Measurements from ENCODE around the gene TBX2. TPM values are rescaled to one million over a fixed set of nuclear protein-coding genes. Genes with fewer than 3 reads are reported as not detected.

TBX2 gene
- total and polyA plus RNA-seq, 2 of the 13 experiments (the other 11 are each of a cell fraction or from before 2014, with no cell fraction given): 2.8 to 15.3 TPM

- TF ChIP-seq ZNF646 (CRISPR knock-in tag; IDR thresholded peaks at IDR 0.05) (no peak), ZFY (CRISPR knock-in tag; IDR thresholded peaks at IDR 0.05) (peak; percentile 5; the same call in 1 of the 2 replicates), ZNF234 (CRISPR knock-in tag; conservative IDR thresholded peaks at IDR 0.05) (no peak), SALL1 (CRISPR knock-in tag; IDR thresholded peaks at IDR 0.05) (no peak), ZNF570 (CRISPR knock-in tag; IDR thresholded peaks at IDR 0.05; ENCODE audit: borderline replicate concordance) (no peak), ARNT2 (CRISPR knock-in tag; IDR thresholded peaks at IDR 0.05; ENCODE audit: low read depth) (0 out of 2 replicates have a peak, but pooled peaks have one; percentile 5), SETDB1 (CRISPR knock-in tag; IDR thresholded peaks at IDR 0.05; ENCODE audit: borderline replicate concordance) (peak; percentile 7; the same call in 1 of the 2 replicates), CC2D1A (CRISPR knock-in tag; IDR thresholded peaks at IDR 0.05) (no peak), ZNF33B (CRISPR knock-in tag; IDR thresholded peaks at IDR 0.05) (no peak)
- TF ChIP-seq, protein P1, sequence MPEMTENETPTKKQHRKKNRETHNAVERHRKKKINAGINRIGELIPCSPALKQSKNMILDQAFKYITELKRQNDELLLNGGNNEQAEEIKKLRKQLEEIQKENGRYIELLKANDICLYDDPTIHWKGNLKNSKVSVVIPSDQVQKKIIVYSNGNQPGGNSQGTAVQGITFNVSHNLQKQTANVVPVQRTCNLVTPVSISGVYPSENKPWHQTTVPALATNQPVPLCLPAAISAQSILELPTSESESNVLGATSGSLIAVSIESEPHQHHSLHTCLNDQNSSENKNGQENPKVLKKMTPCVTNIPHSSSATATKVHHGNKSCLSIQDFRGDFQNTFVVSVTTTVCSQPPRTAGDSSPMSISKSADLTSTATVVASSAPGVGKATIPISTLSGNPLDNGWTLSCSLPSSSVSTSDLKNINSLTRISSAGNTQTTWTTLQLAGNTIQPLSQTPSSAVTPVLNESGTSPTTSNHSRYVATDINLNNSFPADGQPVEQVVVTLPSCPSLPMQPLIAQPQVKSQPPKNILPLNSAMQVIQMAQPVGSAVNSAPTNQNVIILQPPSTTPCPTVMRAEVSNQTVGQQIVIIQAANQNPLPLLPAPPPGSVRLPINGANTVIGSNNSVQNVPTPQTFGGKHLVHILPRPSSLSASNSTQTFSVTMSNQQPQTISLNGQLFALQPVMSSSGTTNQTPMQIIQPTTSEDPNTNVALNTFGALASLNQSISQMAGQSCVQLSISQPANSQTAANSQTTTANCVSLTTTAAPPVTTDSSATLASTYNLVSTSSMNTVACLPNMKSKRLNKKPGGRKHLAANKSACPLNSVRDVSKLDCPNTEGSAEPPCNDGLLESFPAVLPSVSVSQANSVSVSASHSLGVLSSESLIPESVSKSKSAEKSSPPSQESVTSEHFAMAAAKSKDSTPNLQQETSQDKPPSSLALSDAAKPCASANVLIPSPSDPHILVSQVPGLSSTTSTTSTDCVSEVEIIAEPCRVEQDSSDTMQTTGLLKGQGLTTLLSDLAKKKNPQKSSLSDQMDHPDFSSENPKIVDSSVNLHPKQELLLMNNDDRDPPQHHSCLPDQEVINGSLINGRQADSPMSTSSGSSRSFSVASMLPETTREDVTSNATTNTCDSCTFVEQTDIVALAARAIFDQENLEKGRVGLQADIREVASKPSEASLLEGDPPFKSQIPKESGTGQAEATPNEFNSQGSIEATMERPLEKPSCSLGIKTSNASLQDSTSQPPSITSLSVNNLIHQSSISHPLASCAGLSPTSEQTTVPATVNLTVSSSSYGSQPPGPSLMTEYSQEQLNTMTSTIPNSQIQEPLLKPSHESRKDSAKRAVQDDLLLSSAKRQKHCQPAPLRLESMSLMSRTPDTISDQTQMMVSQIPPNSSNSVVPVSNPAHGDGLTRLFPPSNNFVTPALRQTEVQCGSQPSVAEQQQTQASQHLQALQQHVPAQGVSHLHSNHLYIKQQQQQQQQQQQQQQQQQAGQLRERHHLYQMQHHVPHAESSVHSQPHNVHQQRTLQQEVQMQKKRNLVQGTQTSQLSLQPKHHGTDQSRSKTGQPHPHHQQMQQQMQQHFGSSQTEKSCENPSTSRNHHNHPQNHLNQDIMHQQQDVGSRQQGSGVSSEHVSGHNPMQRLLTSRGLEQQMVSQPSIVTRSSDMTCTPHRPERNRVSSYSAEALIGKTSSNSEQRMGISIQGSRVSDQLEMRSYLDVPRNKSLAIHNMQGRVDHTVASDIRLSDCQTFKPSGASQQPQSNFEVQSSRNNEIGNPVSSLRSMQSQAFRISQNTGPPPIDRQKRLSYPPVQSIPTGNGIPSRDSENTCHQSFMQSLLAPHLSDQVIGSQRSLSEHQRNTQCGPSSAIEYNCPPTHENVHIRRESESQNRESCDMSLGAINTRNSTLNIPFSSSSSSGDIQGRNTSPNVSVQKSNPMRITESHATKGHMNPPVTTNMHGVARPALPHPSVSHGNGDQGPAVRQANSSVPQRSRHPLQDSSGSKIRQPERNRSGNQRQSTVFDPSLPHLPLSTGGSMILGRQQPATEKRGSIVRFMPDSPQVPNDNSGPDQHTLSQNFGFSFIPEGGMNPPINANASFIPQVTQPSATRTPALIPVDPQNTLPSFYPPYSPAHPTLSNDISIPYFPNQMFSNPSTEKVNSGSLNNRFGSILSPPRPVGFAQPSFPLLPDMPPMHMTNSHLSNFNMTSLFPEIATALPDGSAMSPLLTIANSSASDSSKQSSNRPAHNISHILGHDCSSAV (CRISPR knock-in tag; IDR thresholded peaks at IDR 0.05; ENCODE audit: borderline replicate concordance): no peak
- TF ChIP-seq, protein P2, sequence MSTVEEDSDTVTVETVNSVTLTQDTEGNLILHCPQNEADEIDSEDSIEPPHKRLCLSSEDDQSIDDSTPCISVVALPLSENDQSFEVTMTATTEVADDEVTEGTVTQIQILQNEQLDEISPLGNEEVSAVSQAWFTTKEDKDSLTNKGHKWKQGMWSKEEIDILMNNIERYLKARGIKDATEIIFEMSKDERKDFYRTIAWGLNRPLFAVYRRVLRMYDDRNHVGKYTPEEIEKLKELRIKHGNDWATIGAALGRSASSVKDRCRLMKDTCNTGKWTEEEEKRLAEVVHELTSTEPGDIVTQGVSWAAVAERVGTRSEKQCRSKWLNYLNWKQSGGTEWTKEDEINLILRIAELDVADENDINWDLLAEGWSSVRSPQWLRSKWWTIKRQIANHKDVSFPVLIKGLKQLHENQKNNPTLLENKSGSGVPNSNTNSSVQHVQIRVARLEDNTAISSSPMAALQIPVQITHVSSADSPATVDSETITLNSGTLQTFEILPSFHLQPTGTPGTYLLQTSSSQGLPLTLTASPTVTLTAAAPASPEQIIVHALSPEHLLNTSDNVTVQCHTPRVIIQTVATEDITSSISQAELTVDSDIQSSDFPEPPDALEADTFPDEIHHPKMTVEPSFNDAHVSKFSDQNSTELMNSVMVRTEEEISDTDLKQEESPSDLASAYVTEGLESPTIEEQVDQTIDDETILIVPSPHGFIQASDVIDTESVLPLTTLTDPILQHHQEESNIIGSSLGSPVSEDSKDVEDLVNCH (CRISPR knock-in tag; IDR thresholded peaks at IDR 0.05): no peak
Observed at GRCh38 chr17:61394630-61395408, 4.8 kb upstream of the TBX2 start (continued).
